GM18517 (cell line): ENCODE data around the gene RABEP1.
"Not testable (repeated sequence)": the region's sequence is repeated elsewhere in the genome, so short reads cannot be mapped to it uniquely, and the experiment has no call there.

Source experiments
- ATAC-seq: cut with Tn5 transposase; IDR thresholded peaks from one replicate; pipeline ENCODE4 v1.9.1; 2021; ENCODE audit warnings: mild to moderate bottlenecking, moderate library complexity; ENCODE audit not compliant: unreplicated experiment

The RABEP1 gene

DNA sequence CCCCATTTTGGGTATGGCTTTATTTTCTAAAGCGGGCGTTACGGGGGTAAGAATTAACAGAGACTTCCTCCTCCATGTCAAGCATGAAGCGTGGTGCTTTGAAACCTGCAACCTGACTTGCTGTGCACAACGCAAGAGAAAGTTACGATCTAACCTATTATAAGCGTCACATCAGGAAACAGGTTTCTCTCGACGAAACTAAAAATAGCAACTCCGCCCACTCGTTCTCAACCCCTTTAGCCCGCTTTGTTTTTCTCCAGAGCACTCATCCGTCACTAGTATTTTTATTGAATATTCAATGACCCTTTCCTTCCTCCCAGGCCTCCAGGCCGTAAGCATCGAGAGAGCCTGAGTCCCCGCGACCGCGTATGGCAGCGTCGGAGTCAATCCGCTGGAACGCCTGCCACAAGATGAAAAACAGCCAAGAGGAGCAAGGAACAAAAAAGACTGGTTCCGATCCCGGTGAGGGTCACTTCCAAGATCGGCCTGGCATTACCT lies 136.8 kb downstream of the RABEP1 start:
- peak; percentile 37 for ATAC-seq

DNA sequence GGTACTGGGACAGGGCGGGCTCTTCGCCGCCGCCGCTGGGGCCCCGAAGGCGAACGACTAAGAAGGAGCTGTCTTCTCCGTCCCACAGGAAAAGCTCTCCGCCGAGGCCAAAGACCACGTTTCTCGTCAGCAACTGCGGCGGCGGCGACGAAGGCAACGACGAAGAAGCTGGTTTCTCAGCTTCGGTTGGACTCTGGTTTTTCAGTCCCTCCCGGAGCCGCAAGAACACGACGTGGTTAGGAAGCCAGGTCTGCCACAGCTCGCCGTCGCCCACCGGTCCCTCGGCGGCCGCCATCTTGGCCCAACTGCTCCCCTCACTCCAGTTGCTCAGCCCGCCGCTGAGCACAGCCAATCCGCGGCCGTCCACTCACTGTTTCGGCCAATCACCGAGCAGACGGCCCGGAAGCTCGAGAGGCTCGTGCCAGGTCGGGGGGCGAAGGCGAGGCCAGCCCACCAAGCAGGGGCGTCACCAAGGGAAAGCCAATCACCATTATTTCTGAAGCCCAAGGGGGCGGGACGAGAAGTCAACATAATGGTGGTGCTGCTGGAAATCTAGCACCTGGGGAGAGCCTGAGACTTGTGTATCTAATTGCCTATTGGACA lies 137.4 kb downstream of the RABEP1 start, which contains the start of gene NUP88:
NUP88 (minus strand) TSS at position 307 of the 603 bp plus-strand sequence; CDS start at position 295, 12 bp downstream.
- peak; percentile 85 for ATAC-seq

DNA sequence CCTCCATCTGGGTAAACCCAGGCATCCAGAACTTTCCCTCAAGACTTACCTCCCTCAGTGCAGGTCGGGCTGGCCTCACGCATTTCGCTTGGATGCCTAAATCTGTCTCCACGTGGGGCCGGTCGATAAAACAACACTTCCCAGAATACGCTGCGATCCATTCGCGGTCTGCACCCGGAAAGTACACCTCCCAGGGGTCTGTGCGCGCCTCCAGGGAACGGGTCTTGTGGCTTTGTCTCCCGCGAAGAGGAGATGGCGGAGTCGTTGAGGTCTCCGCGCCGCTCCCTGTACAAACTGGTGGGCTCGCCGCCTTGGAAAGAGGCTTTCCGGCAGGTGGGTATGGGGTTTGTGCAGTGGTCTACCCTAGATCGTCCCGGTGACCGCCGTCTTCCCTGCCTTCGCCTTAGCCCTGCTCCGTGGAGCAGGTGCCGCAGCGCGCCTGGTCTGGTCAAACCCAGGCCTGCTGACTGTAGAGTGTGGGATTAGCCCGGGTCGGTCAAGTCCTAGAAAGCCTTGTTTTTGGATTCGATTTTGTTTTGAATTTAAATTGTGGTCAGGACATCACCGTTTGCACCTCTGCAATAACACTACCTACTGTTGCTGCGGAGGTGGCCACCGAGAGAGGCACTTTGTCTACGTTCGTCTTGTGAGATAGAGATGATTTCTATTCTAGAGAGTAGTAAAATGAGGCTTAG lies 138.0 kb downstream of the RABEP1 start, which contains the start of gene RPAIN:
RPAIN (plus strand) TSS at position 224 of the 695 bp plus-strand sequence; CDS start at position 253, 29 bp downstream.
- ATAC-seq = peak; percentile 47

DNA sequence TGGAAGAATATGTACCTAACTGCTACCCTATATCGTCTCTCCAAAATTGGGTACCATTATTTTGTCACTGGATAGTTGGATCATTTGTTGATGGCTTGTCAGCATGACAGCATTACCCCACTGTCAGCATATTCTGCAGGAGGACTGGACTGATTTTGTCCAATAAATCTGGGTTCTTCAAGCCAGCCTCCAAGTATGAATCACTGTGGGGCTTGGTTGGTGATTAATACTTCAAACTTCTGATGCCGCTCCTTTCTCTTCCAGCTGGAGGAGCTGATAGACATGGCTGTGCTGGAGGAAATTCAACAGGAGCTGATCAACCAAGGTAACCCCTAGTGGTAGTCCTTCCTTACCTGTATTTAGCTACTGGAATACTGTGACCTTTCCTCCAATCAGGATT lies 140.4 kb downstream of the RABEP1 start:
- ATAC-seq = no peak

DNA sequence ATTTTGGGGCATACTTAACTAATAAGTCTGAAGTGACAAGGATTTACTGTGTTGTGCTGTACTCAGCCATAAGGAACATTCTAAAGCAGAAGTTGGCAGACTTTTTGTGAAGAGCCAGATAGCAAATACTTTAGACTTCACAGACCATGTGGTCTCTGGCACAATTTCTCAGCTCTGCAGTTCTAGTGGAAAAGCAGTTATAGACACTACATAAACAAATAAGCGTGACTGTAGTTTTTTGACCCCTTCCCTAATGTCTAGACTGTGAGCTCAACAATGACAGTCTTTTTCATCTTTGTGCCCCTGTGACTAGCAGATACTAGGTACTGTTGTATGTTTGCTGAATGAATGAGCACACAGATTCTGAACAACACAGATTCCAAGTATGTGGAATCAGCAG lies 142.8 kb downstream of the RABEP1 start:
- ATAC-seq = no peak

DNA sequence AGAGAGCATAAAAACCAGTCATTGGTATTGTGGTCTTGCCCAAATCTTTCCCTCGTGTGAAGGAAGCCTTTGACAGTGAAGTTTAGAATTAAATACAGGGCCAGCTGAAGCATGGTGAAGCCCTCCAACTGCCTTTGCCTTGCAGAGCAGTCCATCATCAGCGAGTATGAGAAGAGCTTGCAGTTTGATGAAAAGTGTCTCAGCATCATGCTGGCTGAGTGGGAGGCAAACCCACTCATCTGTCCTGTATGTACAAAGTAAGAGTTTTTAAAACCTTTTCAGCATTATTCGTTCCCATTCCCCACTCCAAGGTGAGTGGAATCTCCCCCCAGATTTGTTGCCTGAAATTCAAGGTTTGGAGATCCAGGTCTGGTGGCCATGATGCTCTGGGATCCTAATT lies 143.7 kb downstream of the RABEP1 start:
- no peak for ATAC-seq

DNA sequence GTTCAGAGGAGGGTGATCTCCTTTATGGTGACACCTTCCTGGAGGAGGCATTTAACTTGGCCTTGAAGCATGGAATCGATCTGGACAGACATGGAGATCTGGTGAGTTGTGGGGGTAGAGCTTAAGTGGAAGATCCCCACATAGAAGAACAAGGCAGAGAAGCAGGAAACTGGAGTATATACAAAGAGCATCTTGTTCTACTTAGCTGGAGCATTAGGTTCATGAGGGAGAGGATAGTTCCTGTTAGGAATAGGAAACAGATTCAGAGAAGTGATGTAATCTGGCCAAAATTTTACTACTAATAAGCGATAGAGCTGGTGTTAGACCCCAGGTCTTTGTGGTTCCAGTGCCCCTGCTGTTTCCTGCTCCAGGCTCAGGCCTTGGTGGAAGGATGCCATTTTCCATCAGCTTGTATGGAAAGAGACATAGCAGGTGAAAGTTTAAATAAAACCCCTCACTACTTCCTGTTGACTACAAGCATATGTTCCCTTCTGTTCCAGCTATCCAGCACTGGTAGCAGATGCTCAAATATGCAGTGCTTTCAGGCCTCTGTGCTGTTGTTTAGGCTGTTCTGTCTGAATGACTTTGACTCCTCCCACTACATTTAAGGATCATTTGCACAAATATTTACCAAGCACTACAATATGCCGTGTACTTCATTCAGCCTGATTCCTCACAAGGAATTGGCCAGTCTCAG lies 147.3 kb downstream of the RABEP1 start:
- ATAC-seq = no peak

DNA sequence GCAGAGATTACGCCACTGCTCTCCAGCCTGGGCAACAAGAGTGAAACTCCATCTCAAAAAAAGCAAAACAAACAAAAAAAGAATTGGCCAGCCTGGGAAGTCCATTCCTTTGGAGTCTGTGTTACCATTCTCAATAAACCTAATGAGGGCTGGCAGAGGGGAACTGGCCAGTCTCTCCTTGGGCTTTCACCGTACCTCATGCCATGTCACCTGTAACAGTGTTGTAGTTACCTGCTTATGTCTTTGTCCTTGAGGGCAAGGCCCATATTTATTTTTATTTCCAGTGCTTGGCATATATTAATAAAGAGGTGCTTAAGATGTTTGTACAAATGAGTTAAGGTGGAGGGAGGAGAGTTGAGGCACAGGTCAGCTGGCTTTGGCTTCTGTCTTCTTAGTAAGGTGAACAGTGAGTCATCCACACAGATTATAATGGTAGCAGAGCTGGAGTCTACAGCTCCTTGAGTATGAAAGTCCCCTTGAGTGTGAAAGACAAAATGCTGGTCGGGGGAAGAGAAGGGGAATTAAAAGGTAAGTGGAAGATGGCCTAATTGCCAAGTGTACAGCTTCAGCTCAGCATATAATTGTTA lies 148.4 kb downstream of the RABEP1 start:
- ATAC-seq = no peak

DNA sequence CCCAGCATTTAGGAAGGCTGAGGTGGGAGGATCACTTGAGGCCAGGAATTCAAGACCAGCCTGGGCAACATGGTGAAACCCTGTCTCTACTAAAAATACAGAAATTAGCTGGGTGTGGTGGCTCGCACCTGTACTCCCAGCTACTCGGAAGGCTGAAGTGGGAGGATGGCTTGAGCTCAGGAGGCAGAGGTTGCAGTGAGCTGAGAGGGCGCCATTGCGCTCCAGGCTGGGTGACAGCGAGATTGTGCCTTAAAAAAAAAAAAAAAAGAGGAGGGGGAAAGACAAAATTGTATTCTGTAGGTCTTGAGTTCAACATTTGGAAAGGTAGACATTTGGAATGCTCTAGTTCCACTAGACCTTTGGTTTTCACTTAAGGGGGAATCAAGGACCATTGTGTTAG lies 149.2 kb downstream of the RABEP1 start:
- ATAC-seq = not testable (repeated sequence)

DNA sequence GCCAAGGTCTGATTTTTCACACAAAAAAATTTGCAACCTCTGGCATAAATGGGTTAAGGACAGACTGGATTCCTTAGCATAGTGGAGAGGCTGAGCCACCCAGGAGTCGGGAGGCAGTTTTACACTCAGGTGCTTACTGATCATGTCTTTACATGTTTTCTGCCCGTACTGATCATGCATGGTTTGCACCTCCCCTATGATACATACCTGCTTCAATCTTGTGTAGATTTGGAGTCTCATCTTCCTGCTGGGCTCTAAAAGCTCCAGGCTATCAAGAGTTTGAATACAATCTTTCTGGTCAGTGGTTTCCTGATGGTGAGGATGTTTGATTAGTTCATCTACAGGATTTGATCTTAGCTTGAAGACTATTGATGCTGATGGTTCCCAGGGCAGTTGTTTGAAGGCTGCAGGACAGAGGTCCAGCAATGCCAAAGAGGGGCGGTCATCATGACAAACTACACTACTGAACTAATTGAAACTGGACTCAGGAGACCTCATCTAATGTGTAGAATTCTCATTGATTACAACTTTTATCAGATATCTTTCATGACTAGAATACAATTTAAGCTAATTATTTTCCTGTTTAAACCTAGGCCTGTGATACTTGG lies 150.0 kb downstream of the RABEP1 start:
- ATAC-seq = no peak

DNA sequence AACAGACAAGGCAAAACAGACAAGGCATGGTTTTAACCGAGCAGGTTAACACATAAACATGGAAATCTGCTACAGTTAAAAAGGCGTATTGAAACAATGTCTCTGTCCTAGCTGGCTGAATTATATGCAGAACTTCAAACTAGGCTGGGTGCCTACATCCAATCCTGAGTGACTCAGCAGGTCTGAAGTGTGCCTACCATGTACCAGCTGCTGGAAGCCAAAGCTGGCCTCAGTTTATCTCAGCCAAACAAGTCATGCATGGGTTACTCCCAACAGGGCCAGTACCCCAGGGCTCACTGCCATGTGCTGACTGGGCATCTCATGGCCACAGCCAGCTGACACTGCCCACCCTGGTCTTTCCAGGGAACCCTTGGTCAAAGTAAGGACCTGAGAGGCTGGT lies 152.9 kb downstream of the RABEP1 start:
- ATAC-seq = no peak
